Subcutaneous abdominal adipose tissue (tissue), 5 donors: ENCODE data around the gene INSRR.

Experiments used
- H3K27ac ChIP-seq: one replicate; pipeline ENCODE4 v1.7.0; 2013; ENCODE audit warnings: low read depth, mild to moderate bottlenecking, inconsistent platforms, low read length, moderate library complexity
- H3K27me3 ChIP-seq, 5 donors: one replicate each; pipeline ENCODE4 v1.7.0; 2013; ENCODE audit warnings: low read length in 5 of 5, inconsistent platforms in 1 of 5; ENCODE audit not compliant: control insufficient read depth in 5 of 5, insufficient read depth in 4 of 5
- H3K36me3 ChIP-seq, 5 donors: one replicate each; pipeline ENCODE4 v1.7.0; 2013; ENCODE audit warnings: low read length in 5 of 5; ENCODE audit not compliant: control insufficient read depth in 5 of 5, insufficient read depth in 5 of 5
- H3K4me1 ChIP-seq, 5 donors: one replicate each; pipeline ENCODE4 v1.7.0; 2013; ENCODE audit warnings: low read length in 5 of 5, mild to moderate bottlenecking in 3 of 5, moderate library complexity in 1 of 5; ENCODE audit not compliant: control insufficient read depth in 5 of 5, insufficient read depth in 5 of 5
- H3K4me3 ChIP-seq, 5 donors: one replicate each; pipeline ENCODE4 v1.7.0; 2013; ENCODE audit warnings: low read length in 5 of 5, low read depth in 1 of 5
- H3K9ac ChIP-seq, 5 donors: one replicate each; pipeline ENCODE4 v1.7.0; 2013; ENCODE audit warnings: low read length in 5 of 5, mild to moderate bottlenecking in 4 of 5, moderate library complexity in 3 of 5
- H3K9me3 ChIP-seq, 5 donors: one replicate each; pipeline ENCODE4 v1.7.0; 2013; ENCODE audit warnings: low read length in 5 of 5; ENCODE audit not compliant: control insufficient read depth in 5 of 5
- donor health status: healthy.
- donor health status: healthy.
- donor health status: healthy.
- donor health status: healthy.
- donor health status: healthy.

INSRR gene

DNA sequence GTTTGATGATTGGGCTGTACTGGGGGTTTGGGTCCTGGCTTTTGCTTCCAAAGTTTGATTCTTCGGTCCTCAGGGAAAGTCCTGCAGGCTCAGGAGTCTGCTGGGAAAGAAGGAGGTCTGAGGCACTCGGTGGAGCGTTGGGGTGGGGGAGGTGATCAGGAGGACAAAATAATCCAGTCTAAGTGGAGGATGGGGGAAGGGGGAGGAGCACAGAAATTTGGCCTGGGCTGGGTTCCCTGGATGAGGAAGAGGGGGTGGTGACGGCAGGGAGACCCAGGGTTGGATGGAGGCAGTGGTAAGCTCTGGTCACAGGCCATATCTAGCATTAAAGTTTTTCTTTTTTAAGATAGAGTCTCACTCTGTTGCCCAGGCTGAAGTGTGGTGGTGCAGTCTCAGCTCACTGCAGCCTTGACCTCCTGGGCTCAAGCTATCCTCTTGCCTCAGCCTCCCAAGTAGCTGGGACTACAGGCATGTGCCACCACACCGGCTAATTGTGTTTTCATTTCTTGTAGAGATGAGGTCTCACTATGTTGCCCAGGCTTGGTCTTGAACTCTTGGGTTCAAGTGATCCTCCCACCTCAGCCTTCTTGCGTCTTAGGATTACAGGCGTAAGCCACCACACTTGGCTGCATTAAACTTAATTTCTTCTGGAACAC, 49.1 kb downstream of the INSRR start:
- H3K36me3 ChIP-seq = no peaks in the 10 kb centered on the region
- peaks cover 10 to 41% (median 38%) of the 10 kb centered on the region in 5 donors for H3K4me1 ChIP-seq
- H3K9ac ChIP-seq = no peak overlapping the region
- no peak overlapping the region for H3K4me3 ChIP-seq
- H3K27me3 ChIP-seq = no peaks in the 10 kb centered on the region
- no peak overlapping the region for H3K27ac ChIP-seq
- no peaks in the 10 kb centered on the region for H3K9me3 ChIP-seq

DNA sequence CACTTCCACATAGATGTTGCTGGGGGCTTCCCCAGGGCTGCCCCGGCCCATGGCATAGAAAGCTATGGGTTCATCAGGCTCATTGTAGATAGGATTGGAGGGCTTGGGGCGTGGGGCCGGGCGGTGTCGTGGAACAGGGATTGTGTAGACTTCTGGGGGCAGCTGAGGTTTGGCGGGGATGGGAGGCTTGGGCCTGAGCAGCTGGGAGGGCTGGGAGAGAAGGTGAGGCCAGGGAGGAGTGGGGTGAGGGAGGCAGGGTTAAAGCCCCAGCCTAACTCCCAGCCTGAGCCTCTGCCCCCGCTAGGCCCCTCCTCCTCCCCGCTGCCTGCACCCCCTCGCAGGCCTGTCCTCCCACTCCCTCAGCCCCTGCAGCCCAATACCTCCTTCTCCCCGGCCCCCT, 49.6 kb downstream of the INSRR start:
- H3K27ac ChIP-seq = no peak overlapping the region
- peaks cover 9 to 39% (median 35%) of the 10 kb centered on the region in 5 donors for H3K4me1 ChIP-seq
- H3K4me3 ChIP-seq = no peak overlapping the region
- no peaks in the 10 kb centered on the region for H3K27me3 ChIP-seq
- no peaks in the 10 kb centered on the region for H3K36me3 ChIP-seq
- no peaks in the 10 kb centered on the region for H3K9me3 ChIP-seq
- H3K9ac ChIP-seq = no peak overlapping the region

DNA sequence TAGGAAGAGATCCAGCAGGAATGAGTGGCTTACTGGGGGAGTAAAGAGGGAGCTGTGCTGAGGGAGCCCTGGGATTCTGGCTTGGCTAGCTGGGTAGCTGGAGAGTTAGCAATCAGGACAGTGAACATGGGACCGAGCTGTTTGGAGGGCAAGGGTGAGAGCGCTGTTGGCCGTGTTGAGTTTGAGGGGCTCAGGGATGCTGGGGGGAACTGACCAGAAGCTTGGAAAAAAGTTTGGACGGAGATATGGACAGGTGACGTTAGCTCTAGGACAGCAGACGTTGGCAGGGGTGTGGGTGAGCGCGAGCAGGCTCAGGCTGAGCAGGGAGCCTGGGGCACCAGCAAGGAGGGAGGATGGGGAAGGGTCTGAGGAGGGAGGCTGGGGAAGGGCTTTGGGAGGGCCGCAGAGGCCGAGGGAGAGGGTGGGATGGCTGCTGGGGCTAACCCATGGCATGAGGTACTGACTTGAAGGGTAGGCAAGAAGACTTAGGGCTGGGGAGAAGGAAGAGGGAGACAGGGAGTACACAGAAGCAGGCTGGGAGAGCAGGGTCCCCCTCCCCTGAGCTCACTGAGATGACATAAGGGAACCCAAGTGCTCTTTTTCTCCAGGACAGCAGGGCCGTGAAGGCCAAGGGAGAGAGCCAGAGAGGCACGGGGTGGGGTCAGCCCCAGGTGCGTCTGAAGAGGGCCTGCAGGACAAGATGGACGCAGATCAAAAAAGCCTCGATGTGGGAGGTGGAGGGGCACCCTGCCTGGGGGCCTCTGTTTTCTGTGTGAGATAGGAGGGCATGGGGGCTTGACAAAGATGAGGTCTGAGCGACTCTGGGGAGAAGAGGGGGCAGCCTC, 50.5 kb downstream of the INSRR start:
- peaks cover 9 to 36% (median 30%) of the 10 kb centered on the region in 5 donors for H3K4me1 ChIP-seq
- H3K27ac ChIP-seq = no peak overlapping the region
- H3K9ac ChIP-seq = no peak overlapping the region
- H3K27me3 ChIP-seq = no peaks in the 10 kb centered on the region
- H3K36me3 ChIP-seq = no peaks in the 10 kb centered on the region
- H3K4me3 ChIP-seq = no peak overlapping the region
- H3K9me3 ChIP-seq = no peaks in the 10 kb centered on the region

DNA sequence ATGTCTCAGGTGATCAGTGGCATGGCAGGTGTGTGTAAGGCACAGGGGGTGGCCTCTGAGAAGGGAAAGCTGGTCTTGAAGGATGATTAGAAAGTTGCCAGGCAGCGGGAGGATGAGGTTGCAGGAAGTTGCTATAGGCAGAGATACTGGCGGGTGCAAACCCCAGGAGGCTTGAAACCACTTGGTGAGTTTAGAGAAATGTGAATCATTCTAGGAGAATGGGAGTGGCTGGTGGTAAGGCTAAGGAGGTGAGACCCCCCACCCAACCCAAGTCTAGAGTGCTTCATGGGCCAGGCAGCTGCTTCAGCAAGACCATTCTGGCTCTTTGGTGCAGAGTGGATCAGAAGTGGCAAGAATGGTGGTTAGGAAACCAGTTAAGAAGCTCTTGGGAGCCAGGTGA, 51.3 kb downstream of the INSRR start:
- no peak overlapping the region for H3K27ac ChIP-seq
- peaks cover 9 to 34% (median 27%) of the 10 kb centered on the region in 5 donors for H3K4me1 ChIP-seq
- H3K9me3 ChIP-seq = no peaks in the 10 kb centered on the region
- no peak overlapping the region for H3K9ac ChIP-seq
- H3K36me3 ChIP-seq = no peaks in the 10 kb centered on the region
- no peak overlapping the region for H3K4me3 ChIP-seq
- H3K27me3 ChIP-seq = no peaks in the 10 kb centered on the region

DNA sequence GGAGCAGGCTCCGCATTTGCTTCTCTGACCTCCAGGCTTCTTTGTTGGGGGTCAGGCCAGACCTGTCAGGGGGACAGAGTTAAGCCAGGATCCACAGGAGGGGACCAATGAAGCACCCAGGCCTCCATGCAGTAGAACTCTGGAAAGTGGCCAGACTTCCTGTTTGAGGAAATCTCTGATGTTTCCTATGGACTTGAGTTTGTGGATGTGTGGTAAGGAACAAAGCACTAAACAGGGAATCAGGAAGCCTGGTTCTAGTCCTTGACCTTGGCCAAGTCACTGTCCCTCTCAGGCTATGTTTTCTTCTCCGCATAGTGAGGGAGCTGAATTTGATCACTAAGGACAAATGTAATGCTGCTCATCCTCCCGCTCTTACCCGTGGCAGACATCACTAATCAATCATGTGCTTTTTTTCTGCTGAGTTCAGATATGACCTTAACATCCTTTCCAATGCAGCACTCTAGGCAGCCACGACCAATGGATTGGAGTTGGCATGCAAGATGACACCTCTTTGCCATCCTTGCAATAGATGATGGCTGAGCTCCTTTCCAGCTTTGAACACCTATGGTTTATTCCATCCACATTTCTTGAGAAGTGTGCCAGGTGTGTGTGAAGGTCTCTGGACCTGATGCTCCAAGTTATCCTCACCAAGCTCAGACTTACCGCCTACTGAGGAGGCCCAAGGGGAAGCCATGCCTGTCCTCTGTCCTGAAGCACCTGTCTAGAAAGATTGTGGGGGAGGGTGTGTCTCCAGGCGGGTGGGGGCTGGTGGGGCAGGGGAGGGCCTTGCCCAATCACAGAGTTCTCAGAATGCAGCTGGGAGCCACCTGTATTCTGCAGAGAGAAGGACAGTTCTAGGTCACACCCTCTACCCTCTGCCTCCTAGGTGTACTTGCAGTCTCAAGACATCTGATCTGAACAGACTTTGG, 52.1 kb downstream of the INSRR start:
- Histone ChIP-seq H3K4me3 (no peak overlapping the region), H3K9me3 (no peaks in the 10 kb centered on the region), H3K27ac (no peak overlapping the region), H3K27me3 (no peaks in the 10 kb centered on the region), H3K36me3 (peaks cover 0 to 3% (median 1%) of the 10 kb centered on the region in 5 donors), H3K9ac (no peak overlapping the region), H3K4me1 (peaks cover 9 to 36% (median 29%) of the 10 kb centered on the region in 5 donors)

DNA sequence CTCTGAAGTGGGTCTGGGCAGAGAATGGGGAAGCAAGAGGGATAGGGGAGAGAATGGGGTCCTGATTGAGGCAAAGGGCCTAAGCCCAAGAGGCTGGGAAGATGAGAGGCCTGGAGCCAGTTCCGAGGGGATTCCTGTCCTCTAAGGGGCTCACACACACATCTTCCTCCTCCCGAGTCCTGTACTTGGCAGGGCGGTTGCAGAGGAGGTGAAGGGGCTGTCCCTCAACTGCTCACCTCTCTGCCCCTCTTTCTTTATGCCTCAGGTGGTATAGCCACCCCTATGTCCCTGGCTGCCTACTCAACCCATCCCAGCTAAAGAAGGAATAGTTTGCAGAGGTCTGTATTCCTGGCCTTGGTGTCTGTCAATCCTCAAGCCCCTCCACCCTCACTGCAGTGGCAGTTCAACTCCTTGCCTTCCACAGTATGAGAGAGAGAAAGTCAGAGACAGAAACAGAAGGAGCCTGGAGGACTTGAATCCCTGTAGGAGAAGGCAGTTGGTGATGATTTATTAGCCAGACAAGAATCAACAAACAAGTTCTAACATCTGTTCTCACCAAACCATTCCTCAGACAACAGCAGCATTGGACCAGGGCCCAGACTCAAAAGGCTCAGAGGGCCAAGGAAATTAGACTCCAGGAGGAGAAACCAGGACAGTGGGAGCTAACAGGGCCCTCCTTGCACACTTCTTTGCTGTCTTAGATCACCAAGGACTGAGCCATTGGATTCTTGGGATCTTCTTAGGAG, 53.0 kb downstream of the INSRR start:
- Histone ChIP-seq H3K27ac (no peak overlapping the region), H3K4me3 (no peak overlapping the region), H3K9me3 (no peaks in the 10 kb centered on the region), H3K9ac (no peak overlapping the region), H3K36me3 (peaks cover under 1 to 11% (median 9%) of the 10 kb centered on the region in 5 donors), H3K4me1 (peaks cover 9 to 44% (median 38%) of the 10 kb centered on the region in 5 donors), H3K27me3 (no peaks in the 10 kb centered on the region)

DNA sequence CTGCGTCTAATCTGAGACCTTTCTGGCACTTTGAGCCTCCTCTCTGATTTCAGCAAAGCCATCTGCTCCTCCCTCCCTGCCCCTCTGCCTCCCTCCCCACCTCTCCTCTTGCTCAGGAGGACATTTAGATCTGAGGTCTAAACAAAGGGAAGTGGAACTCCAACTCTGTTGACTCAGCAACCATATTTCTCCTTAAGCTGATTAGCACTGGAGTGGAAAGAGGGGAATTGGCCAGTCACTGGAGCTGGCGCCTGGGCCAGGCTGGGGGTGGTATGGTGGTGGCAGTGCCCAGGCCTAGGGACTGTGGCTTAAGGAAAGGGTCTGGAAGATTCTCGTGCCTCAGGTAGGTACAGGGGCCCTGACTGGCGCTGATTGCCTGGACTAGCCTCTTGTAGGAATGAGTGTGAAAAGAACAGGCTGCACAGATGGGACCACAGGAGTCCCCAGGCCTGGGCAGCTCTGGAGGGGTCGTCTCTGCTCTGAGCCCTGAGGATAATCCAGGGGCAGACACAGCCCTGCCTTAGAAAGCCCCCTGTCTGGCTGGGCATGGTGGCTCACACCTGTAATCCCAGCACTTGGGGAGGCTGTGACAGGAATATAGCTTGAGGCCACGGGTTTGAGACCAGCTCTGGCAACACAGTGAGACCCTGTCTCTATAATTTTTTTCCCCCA, 54.2 kb downstream of the INSRR start:
- H3K27me3 ChIP-seq = no peaks in the 10 kb centered on the region
- H3K9ac ChIP-seq = no peak overlapping the region
- H3K4me3 ChIP-seq = no peak overlapping the region
- H3K4me1 ChIP-seq = peaks cover 9 to 48% (median 38%) of the 10 kb centered on the region in 5 donors
- H3K27ac ChIP-seq = no peak overlapping the region
- H3K9me3 ChIP-seq = no peaks in the 10 kb centered on the region
- peaks cover 4 to 23% (median 21%) of the 10 kb centered on the region in 5 donors for H3K36me3 ChIP-seq

DNA sequence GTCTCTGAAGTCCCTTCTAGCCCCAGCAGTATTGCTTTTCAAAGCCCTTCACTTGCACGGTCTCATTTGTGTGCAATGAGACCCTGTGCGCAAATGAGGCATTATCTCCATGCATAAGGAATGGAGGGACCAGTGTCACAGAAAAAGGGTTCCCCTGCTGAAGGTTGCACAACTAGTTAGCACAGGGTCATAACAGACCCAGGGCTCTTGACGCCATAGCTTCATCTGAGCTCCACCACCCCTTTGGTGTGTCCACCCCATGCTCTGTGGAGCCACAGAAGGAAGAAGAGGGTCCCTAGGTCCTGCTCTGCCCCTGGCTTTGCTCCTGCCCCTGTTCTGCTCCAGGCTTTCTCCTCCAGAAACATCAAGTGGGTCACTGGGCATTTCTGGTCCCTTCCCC, 54.9 kb downstream of the INSRR start:
- no peak overlapping the region for H3K4me3 ChIP-seq
- H3K9ac ChIP-seq = no peak overlapping the region
- H3K27me3 ChIP-seq = no peaks in the 10 kb centered on the region
- peaks cover 9 to 48% (median 38%) of the 10 kb centered on the region in 5 donors for H3K4me1 ChIP-seq
- no peak overlapping the region for H3K27ac ChIP-seq
- peaks cover 8 to 28% (median 23%) of the 10 kb centered on the region in 5 donors for H3K36me3 ChIP-seq
- H3K9me3 ChIP-seq = no peaks in the 10 kb centered on the region
